HepG2 (cell line): ENCODE measurements around the gene EIF4A3. TPM values are rescaled to one million over a fixed set of nuclear protein-coding genes. Genes with fewer than 3 reads are reported as not detected.
A peak's percentile ranks its signal among the peaks of the same experiment; 100 is the strongest.

ENCODE experiments used
- ARNT ChIP-seq: fragments of 450-650 bp; IDR thresholded peaks from 2 replicates; pipeline ENCODE4 v1.6.1; 2017
- BATF2 ChIP-seq: sonication (generic); formaldehyde crosslinking; IDR thresholded peaks from 2 replicates; pipeline ENCODE4 v1.8.0; 2022; ENCODE audit warnings: mild to moderate bottlenecking, missing genetic modification reagents, moderate library complexity
- CEBPG ChIP-seq: IDR thresholded peaks from 2 replicates; pipeline ENCODE4 v1.6.1; 2016
- JUND ChIP-seq: sonication (generic); formaldehyde crosslinking; IDR thresholded peaks from 2 replicates; pipeline ENCODE4 v1.8.0; 2022; ENCODE audit warnings: mild to moderate bottlenecking, missing genetic modification reagents
- LBX2 ChIP-seq: sonication (generic); formaldehyde crosslinking; IDR thresholded peaks from 2 replicates; pipeline ENCODE4 v1.5.0; 2020; ENCODE audit warnings: missing genetic modification reagents, mild to moderate bottlenecking, borderline replicate concordance
- NR1H2 ChIP-seq: sonication (generic); formaldehyde crosslinking; IDR thresholded peaks from 2 replicates; pipeline ENCODE4 v1.8.1; 2022; ENCODE audit warnings: low read depth, missing genetic modification reagents, borderline replicate concordance
- RBFOX2 ChIP-seq: fragments of 200-400 bp; formaldehyde crosslinking; IDR thresholded peaks from 2 replicates; pipeline ENCODE4 v1.6.1; 2017; ENCODE audit warnings: low read depth, mild to moderate bottlenecking, low read length
- RERE ChIP-seq: IDR thresholded peaks from 2 replicates; pipeline ENCODE4 v1.6.1; 2016; ENCODE audit warnings: low read depth, missing genetic modification reagents, missing compliant biosample characterization
- RFXAP ChIP-seq: sonication (generic); formaldehyde crosslinking; IDR thresholded peaks from 2 replicates; pipeline ENCODE4 v1.4.0; 2020; ENCODE audit warnings: missing genetic modification reagents, borderline replicate concordance
- SOX5 ChIP-seq: IDR thresholded peaks from 2 replicates; pipeline ENCODE4 v1.6.1; 2016; ENCODE audit warnings: borderline replicate concordance
- UBTF ChIP-seq: sonication (generic); formaldehyde crosslinking; IDR thresholded peaks from 2 replicates; pipeline ENCODE4 v1.4.0; 2020; ENCODE audit warnings: mild to moderate bottlenecking, missing genetic modification reagents
- ZBTB4 ChIP-seq: sonication (generic); formaldehyde crosslinking; IDR thresholded peaks from 2 replicates; pipeline ENCODE4 v1.4.0; 2020; ENCODE audit warnings: missing genetic modification reagents, mild to moderate bottlenecking, borderline replicate concordance
- ZIK1 ChIP-seq: sonication (generic); formaldehyde crosslinking; IDR thresholded peaks from 2 replicates; pipeline ENCODE4 v1.5.0; 2020; ENCODE audit warnings: mild to moderate bottlenecking, low read depth, missing genetic modification reagents, borderline replicate concordance
- ZNF652 ChIP-seq: IDR thresholded peaks from 2 replicates; pipeline ENCODE4 v1.6.1; 2016; ENCODE audit warnings: low read depth, borderline replicate concordance
- ZNF672 ChIP-seq: sonication (generic); formaldehyde crosslinking; IDR thresholded peaks from 2 replicates; pipeline ENCODE4 v1.8.1; 2022; ENCODE audit warnings: missing genetic modification reagents
- ZNF878 ChIP-seq: sonication (generic); formaldehyde crosslinking; IDR thresholded peaks from 2 replicates; pipeline ENCODE4 v1.8.1; 2023; ENCODE audit warnings: mild to moderate bottlenecking, missing genetic modification reagents, moderate library complexity
- polyA plus RNA-seq, 8 experiments: library from polyadenylated mRNA; depleted of rRNA in 3 of 8; stranded (reverse) in 7 of 8; unstranded in 1 of 8; fragments of >200 nt; fragmentation: Illumina TruSeq in 4 of 8; extraction: Trizol in 4 of 8; gene quantifications; 2 replicates each; pipeline versions ENCODE4 v1.2.1 to v1.2.3, GENCODE V29; 2011 to 2016; ENCODE audit warnings: low read depth in 4 of 8, missing spikeins in 1 of 8, mixed read lengths in 1 of 8; ENCODE audit not compliant: insufficient read depth in 1 of 8
- total RNA-seq, 5 experiments: library from RNA; depleted of rRNA; stranded (reverse); fragments of >200 nt; fragmentation: Illumina TruSeq; extraction: Trizol; gene quantifications; 2 replicates each; pipeline ENCODE4 v1.2.3, GENCODE V29; 2016; ENCODE audit warnings: low read depth in 1 of 5

EIF4A3 gene
- total and polyA plus RNA-seq, 2 of the 13 experiments (the other 11 are each of a cell fraction or from before 2014, with no cell fraction given), result 145 to 187 TPM

GRCh38 chr17:80101011-80101945 lies 45.6 kb downstream of the EIF4A3 start, which contains the start of gene GAA (continued):
- TF ChIP-seq RERE (CRISPR knock-in tag), result no peak; the same call in 1 of the 2 replicates
- TF ChIP-seq BATF2, result no peak
- TF ChIP-seq ZBTB4 (CRISPR knock-in tag), result no peak
- TF ChIP-seq RBFOX2, result peak; percentile 90
- TF ChIP-seq LBX2 (CRISPR knock-in tag), result no peak; the same call in 1 of the 2 replicates
- TF ChIP-seq ZNF652 (CRISPR knock-in tag), result no peak
- TF ChIP-seq ZNF672 (CRISPR knock-in tag), result no peak
- TF ChIP-seq CEBPG (CRISPR knock-in tag), result 0 out of 2 replicates have a peak, but pooled peaks have one; percentile 2
- TF ChIP-seq RFXAP (CRISPR knock-in tag), result peak; percentile 53; the same call in 1 of the 2 replicates
- TF ChIP-seq UBTF, result peak; percentile 59; the same call in 1 of the 2 replicates
- TF ChIP-seq ARNT, result no peak
- peak; percentile 88; the same call in 1 of the 2 replicates for TF ChIP-seq NR1H2
- TF ChIP-seq ZIK1 (CRISPR knock-in tag), result peak; percentile 90
- TF ChIP-seq SOX5 (CRISPR knock-in tag), result no peak
- 0 out of 2 replicates have a peak, but pooled peaks have one; percentile 27 for TF ChIP-seq JUND (CRISPR knock-in tag)
- TF ChIP-seq ZNF878, result no peak
